Bronchial epithelial cell (primary cell): ENCODE data around the gene RAPSN. TPM values are rescaled to one million over a fixed set of nuclear protein-coding genes. Genes with fewer than 3 reads are reported as not detected.

Source experiments
- DNase-seq: peaks from one replicate; pipeline ENCODE4 v3.0.0-alpha.2; 2010; ENCODE audit warnings: low read depth
- FAIRE-seq: peaks from 2 replicates; lab custom pipeline; 2011; peaks lifted over from hg19 to GRCh38; lab: Jason Lieb, UNC
- H3K27me3 ChIP-seq: 2 replicates; pipeline ENCODE4 v1.5.1; 2011; ENCODE audit warnings: low read length; ENCODE audit not compliant: control insufficient read depth, insufficient read depth
- H3K36me3 ChIP-seq: 2 replicates; pipeline ENCODE4 v1.5.1; 2011; ENCODE audit warnings: low read length; ENCODE audit not compliant: control insufficient read depth, insufficient read depth
- H3K4me3 ChIP-seq: 2 replicates; pipeline ENCODE4 v1.5.1; 2011; ENCODE audit warnings: mild to moderate bottlenecking, low read depth, low read length, control low read depth
- CTCF ChIP-seq: IDR thresholded peaks from 2 replicates; pipeline ENCODE4 v1.5.1; 2011; ENCODE audit warnings: mild to moderate bottlenecking, moderate library complexity, low read length, control low read depth, inconsistent platforms; ENCODE audit not compliant: insufficient read depth, severe bottlenecking
- total RNA-seq: library from RNA; depleted of rRNA; stranded (reverse); fragments of >200 nt; gene quantifications from 2 replicates; pipeline ENCODE4 v1.2.1, GENCODE V29; 2014

Gene RAPSN
- total RNA-seq, 1 donor from 2014 or later, result 0.26 TPM

- TF ChIP-seq CTCF, result no peak
- H3K27me3 ChIP-seq, result no peaks in the 10 kb centered on the region
- FAIRE-seq (no peak), DNase-seq (no peak)
- no peak overlapping the region for H3K4me3 ChIP-seq
- H3K36me3 ChIP-seq, result no peaks in the 10 kb centered on the region
These were observed 45.4 kb downstream of the RAPSN start for GRCh38 chr11:47403571-47403970.

- Histone ChIP-seq H3K4me3 (no peak overlapping the region), H3K36me3 (no peaks in the 10 kb centered on the region), H3K27me3 (no peaks in the 10 kb centered on the region)
- DNase-seq, result no peak
- no peak for FAIRE-seq
- no peak for TF ChIP-seq CTCF
These were observed 45.8 kb downstream of the RAPSN start for GRCh38 chr11:47403135-47403534.

GRCh38 chr11:47400768-47401279, 48.1 kb downstream of the RAPSN start:
- DNase-seq, result no peak
- no peak for TF ChIP-seq CTCF
- no peak for FAIRE-seq
- Histone ChIP-seq H3K36me3 (no peaks in the 10 kb centered on the region), H3K27me3 (no peaks in the 10 kb centered on the region), H3K4me3 (no peak overlapping the region)

- FAIRE-seq, result no peak
- no peak for DNase-seq
- no peak for TF ChIP-seq CTCF
- peak overlapping the region; percentile 32 for H3K4me3 ChIP-seq
- no peaks in the 10 kb centered on the region for H3K27me3 ChIP-seq
- no peaks in the 10 kb centered on the region for H3K36me3 ChIP-seq
These were observed 48.8 kb downstream of the RAPSN start for GRCh38 chr11:47399860-47400767.

- no peak for FAIRE-seq
- TF ChIP-seq CTCF, result no peak
- no peaks in the 10 kb centered on the region for H3K27me3 ChIP-seq
These were observed 50.4 kb downstream of the RAPSN start for GRCh38 chr11:47398551-47398950.

GRCh38 chr11:47398011-47398410, 50.9 kb downstream of the RAPSN start:
- H3K36me3 ChIP-seq, result no peaks in the 10 kb centered on the region
- no peak for TF ChIP-seq CTCF
- no peak overlapping the region for H3K4me3 ChIP-seq
- no peaks in the 10 kb centered on the region for H3K27me3 ChIP-seq
- no peak for DNase-seq
- FAIRE-seq, result no peak

More at GRCh38 chr11:47398551-47398950, 50.4 kb downstream of the RAPSN start:
- Histone ChIP-seq H3K36me3 (no peaks in the 10 kb centered on the region), H3K4me3 (no peak overlapping the region)
- no peak for DNase-seq
